K562 (cell line): ENCODE results near the gene EIF4E2. TPM values are rescaled to one million over a fixed set of nuclear protein-coding genes. Genes with fewer than 3 reads are reported as not detected.
A peak's percentile ranks its signal among the peaks of the same experiment; 100 is the strongest.

Experiments used
- ATAC-seq: fragments of 200-7000 bp; cut with Tn5 transposase; 3 replicates; pipeline ENCODE4 v1.9.1; 2020; ENCODE audit warnings: moderate library complexity
- BruUV-seq: library from RNA; stranded (reverse); fragments of 400-500 nt; replicated peaks from 2 replicates; lab custom pipeline; 2021; lab: Mats Ljungman, UMichigan
- CTCF ChIA-PET: fragments of 300-600 bp; formaldehyde crosslinking; extraction: SDS; loops from one replicate; lab custom pipeline; 2021; ENCODE audit warnings: low intra/inter-chr PET ratio; lab: Yijun Ruan, JAX
- POLR2A ChIA-PET: fragments of 300-600, 350-650 bp; sonication (Branson Sonifier 250); formaldehyde crosslinking; extraction: SDS; loops from one replicate; lab custom pipeline; 2021; ENCODE audit warnings: antibody characterized with exemption, inconsistent platforms; lab: Yijun Ruan, JAX
- DNase-seq, 4 experiments: peaks; one replicate each; pipeline versions ENCODE4 v3.0.0 to v3.0.0-alpha.2; 2011 to 2018; ENCODE audit warnings: low spot score in 3 of 4, mixed read lengths in 3 of 4; ENCODE audit errors: extremely low read depth in 1 of 4
- FAIRE-seq: peaks from 2 replicates; lab custom pipeline; 2011; peaks lifted over from hg19 to GRCh38; lab: Jason Lieb, UNC
- H2AFZ ChIP-seq: 2 replicates; pipeline ENCODE4 v1.6.0; 2011; ENCODE audit warnings: low read depth, low read length, control low read depth, inconsistent platforms
- H3K27ac ChIP-seq: fragments of 200-600 bp; 3 replicates; pipeline ENCODE4 v1.8.0; 2011; ENCODE audit warnings: low read depth, mild to moderate bottlenecking, control low read depth, inconsistent platforms, low read length, moderate library complexity, mixed read lengths; ENCODE audit errors: extremely low read depth
- H3K27me3 ChIP-seq, 2 experiments: fragments of 300-600 bp in 1 of 2; 2 replicates in 1 of 2; 3 replicates in 1 of 2; pipeline versions ENCODE4 v1.6.0 to v1.8.0; 2011; ENCODE audit warnings: inconsistent platforms in 2 of 2, low read length in 2 of 2, mild to moderate bottlenecking in 1 of 2, mixed read lengths in 1 of 2, moderate library complexity in 1 of 2; ENCODE audit not compliant: control insufficient read depth in 2 of 2, insufficient read depth in 2 of 2
- H3K36me3 ChIP-seq: fragments of 300-600 bp; 3 replicates; pipeline ENCODE4 v1.8.0; 2011; ENCODE audit warnings: mild to moderate bottlenecking, low read length, inconsistent platforms; ENCODE audit not compliant: control insufficient read depth, insufficient read depth
- H3K4me1 ChIP-seq, 2 experiments: fragments of 200-600 bp in 1 of 2; replicated peaks in 1 of 2; 2 replicates in 1 of 2; 3 replicates in 1 of 2; pipeline versions ENCODE4 v1.5.1 to v1.8.0; 2011; ENCODE audit warnings: inconsistent platforms in 2 of 2, low read length in 2 of 2, mild to moderate bottlenecking in 1 of 2, mixed read lengths in 1 of 2, moderate library complexity in 1 of 2; ENCODE audit not compliant: control insufficient read depth in 2 of 2, insufficient read depth in 2 of 2
- H3K4me2 ChIP-seq: 2 replicates; pipeline ENCODE4 v1.6.1; 2011; ENCODE audit warnings: low read length, control low read depth, inconsistent platforms, mixed read lengths; ENCODE audit not compliant: insufficient read depth
- H3K4me3 ChIP-seq: fragments of 200-600 bp; sonication (generic), shearing (Covaris generic); 2 replicates; pipeline ENCODE4 v1.5.1; 2016; ENCODE audit warnings: control low read depth, inconsistent platforms
- H3K79me2 ChIP-seq: fragments of 200-600 bp; 3 replicates; pipeline ENCODE4 v1.8.0; 2011; ENCODE audit warnings: low read length, inconsistent platforms; ENCODE audit not compliant: control insufficient read depth, insufficient read depth
- H3K9ac ChIP-seq, 2 experiments: 2 replicates each; pipeline versions ENCODE4 v1.6.0 to v1.6.1; 2011; ENCODE audit warnings: low read depth in 2 of 2, low read length in 2 of 2, control low read depth in 1 of 2, inconsistent platforms in 1 of 2, mild to moderate bottlenecking in 1 of 2, mixed read lengths in 1 of 2; ENCODE audit not compliant: insufficient read depth in 1 of 2
- H3K9me1 ChIP-seq: one replicate; pipeline ENCODE4 v1.6.0; 2011; ENCODE audit warnings: inconsistent platforms, mild to moderate bottlenecking, low read length, moderate library complexity; ENCODE audit not compliant: control insufficient read depth, insufficient read depth
- H3K9me3 ChIP-seq: replicated peaks from 2 replicates; pipeline ENCODE4 v1.5.1; 2011; ENCODE audit warnings: low read depth, low read length, inconsistent platforms; ENCODE audit not compliant: control insufficient read depth, insufficient read depth
- H4K20me1 ChIP-seq: replicated peaks from 2 replicates; pipeline ENCODE4 v1.6.1; 2011; ENCODE audit warnings: low read length, inconsistent platforms, mixed read lengths; ENCODE audit not compliant: control insufficient read depth, insufficient read depth
- ASH1L ChIP-seq: fragments of 450-650 bp; IDR thresholded peaks from 2 replicates; pipeline ENCODE4 v1.6.1; 2018; ENCODE audit warnings: borderline replicate concordance, mild to moderate bottlenecking, low read depth; ENCODE audit not compliant: partially characterized antibody
- CHAMP1 ChIP-seq: fragments of 450-650 bp; IDR thresholded peaks from 2 replicates; pipeline ENCODE4 v1.6.1; 2016; ENCODE audit warnings: mild to moderate bottlenecking
- CHD1 ChIP-seq: fragments of 200-600 bp; sonication (generic); IDR thresholded peaks from one replicate; pipeline ENCODE4 v1.6.1; 2012; ENCODE audit warnings: mild to moderate bottlenecking, moderate library complexity, low read length, inconsistent platforms
- GATA2 ChIP-seq: sonication (generic); formaldehyde crosslinking; IDR thresholded peaks from 2 replicates; pipeline ENCODE4 v1.4.0; 2020; ENCODE audit warnings: mild to moderate bottlenecking, missing genetic modification reagents
- MEIS2 ChIP-seq: fragments of 450-650 bp; IDR thresholded peaks from 2 replicates; pipeline ENCODE4 v1.6.1; 2014; ENCODE audit warnings: mild to moderate bottlenecking; ENCODE audit not compliant: partially characterized antibody
- NFIC ChIP-seq: fragments of 450-650 bp; IDR thresholded peaks from 2 replicates; pipeline ENCODE4 v1.6.1; 2017; ENCODE audit warnings: mild to moderate bottlenecking, inconsistent platforms
- NR2C2 ChIP-seq, 2 experiments: fragments of 200-800 bp in 1 of 2; sonication (Bioruptor generic) in 1 of 2; sonication (generic) in 1 of 2; formaldehyde crosslinking in 1 of 2; IDR thresholded peaks; 2 replicates each; pipeline versions ENCODE4 v1.6.1 to v1.8.0; 2016 to 2022; ENCODE audit warnings: mild to moderate bottlenecking in 1 of 2, missing compliant biosample characterization in 1 of 2, missing genetic modification characterization in 1 of 2, missing genetic modification reagents in 1 of 2
- PBX2 ChIP-seq, 2 experiments: IDR thresholded peaks in 1 of 2; conservative IDR thresholded peaks in 1 of 2; 2 replicates each; pipeline ENCODE4 v1.6.1; 2016; ENCODE audit warnings: low read depth in 2 of 2, mild to moderate bottlenecking in 1 of 2, missing compliant biosample characterization in 1 of 2, missing genetic modification characterization in 1 of 2, moderate library complexity in 1 of 2
- PKNOX1 ChIP-seq: fragments of 450-650 bp; IDR thresholded peaks from 2 replicates; pipeline ENCODE4 v1.6.1; 2016
- SETDB1 ChIP-seq: IDR thresholded peaks from one replicate; pipeline ENCODE4 v1.6.1; 2012; ENCODE audit warnings: low read length, control low read depth, inconsistent platforms
- XRCC3 ChIP-seq: fragments of 450-650 bp; IDR thresholded peaks from 2 replicates; pipeline ENCODE4 v1.6.1; 2017; ENCODE audit warnings: mild to moderate bottlenecking, moderate library complexity
- ZNF121 ChIP-seq: sonication (generic); formaldehyde crosslinking; conservative IDR thresholded peaks from 2 replicates; pipeline ENCODE4 v1.8.0; 2022; ENCODE audit warnings: missing genetic modification reagents
- ZNF146 ChIP-seq: IDR thresholded peaks from one replicate; pipeline ENCODE4 v1.6.1; 2018; ENCODE audit warnings: missing compliant biosample characterization; ENCODE audit not compliant: unreplicated experiment
- ZNF354B ChIP-seq: fragments of 250-450 bp; sonication (Bioruptor Pico); IDR thresholded peaks from 2 replicates; pipeline ENCODE4 v1.4.0; 2020
- ZNF444 ChIP-seq: fragments of 250-450 bp; sonication (Bioruptor Pico); IDR thresholded peaks from 2 replicates; pipeline ENCODE4 v1.4.0; 2020; ENCODE audit warnings: mild to moderate bottlenecking, moderate library complexity
- ZSCAN32 ChIP-seq: fragments of 450-650 bp; formaldehyde crosslinking; IDR thresholded peaks from 2 replicates; pipeline ENCODE4 v1.4.0; 2020; ENCODE audit warnings: mild to moderate bottlenecking, moderate library complexity
- WGBS: fragments of 100-300 bp; shearing (Covaris generic); methylation state at CpG from one replicate; pipeline ENCODE4 v1.1.6; 2016; ENCODE audit warnings: low coverage, mixed read lengths; ENCODE audit not compliant: insufficient coverage; ENCODE audit errors: missing lambda C conversion rate; 5-methylcytosine and 5-hydroxymethylcytosine counted together
- in situ Hi-C: fragments of 300-500 bp; cut with MboI; formaldehyde crosslinking; loops from 4 replicates; pipeline ENCODE4 v1.15.0; 2018; ENCODE audit warnings: inconsistent platforms, mixed read lengths
- intact Hi-C: fragments of 100-400 bp; cut with micrococcal nuclease; formaldehyde crosslinking; loops from 2 replicates; pipeline ENCODE4 v1.14.2; 2022
- polyA plus RNA-seq, 8 experiments: library from polyadenylated mRNA; depleted of rRNA in 4 of 8; stranded (reverse) in 5 of 8; unstranded in 3 of 8; fragments of >200 nt; fragmentation: Nextera tagmentation in 2 of 8; fragmentation: Illumina TruSeq in 1 of 8; extraction: Ambion mirVana in 2 of 8; extraction: Trizol in 1 of 8; gene quantifications; 2 replicates each; pipeline versions ENCODE4 v1.2.1 to v1.2.3, GENCODE V29; 2011 to 2014; ENCODE audit warnings: inconsistent platforms in 1 of 8, missing spikeins in 1 of 8
- total RNA-seq, 7 experiments: library from RNA; depleted of rRNA in 6 of 7; stranded (reverse); fragments of >200 nt in 6 of 7; fragmentation: Illumina TruSeq in 2 of 7; extraction: Trizol in 2 of 7; gene quantifications; 2 replicates each; pipeline versions ENCODE4 v1.2.1 to v1.2.3, GENCODE V29; 2011 to 2021; ENCODE audit warnings: low replicate concordance in 1 of 7

The EIF4E2 gene
- total and polyA plus RNA-seq, 9 of the 15 experiments (the other 6 are each of a cell fraction or from before 2014, with no cell fraction given) = 33.9 to 169 (median 77.5) TPM

GRCh38 chr2:232511336-232511890 lies 39.1 kb upstream of the EIF4E2 start:
- H3K27ac ChIP-seq = no peak overlapping the region
- intact Hi-C loops = no loop called here
- H3K36me3 ChIP-seq = no peaks in the 10 kb centered on the region
- H3K9me3 ChIP-seq = no peaks in the 10 kb centered on the region
- BruUV-seq = no TSS peak
- no peak overlapping the region for H2AFZ ChIP-seq
- H4K20me1 ChIP-seq = no peaks in the 10 kb centered on the region
- peaks cover 0 to 52% of the 10 kb centered on the region in 2 experiments; a peak in 2 of 5 replicates for H3K27me3 ChIP-seq
- no peaks in the 10 kb centered on the region for H3K9me1 ChIP-seq
- DNase-seq = no peak
- ATAC-seq = no peak
- in situ Hi-C loops = loop anchor here (10.0 kb wide), 1 partner anchor 607 kb away; no protein-coding TSS in a partner anchor
- no peak for TF ChIP-seq ZNF121 (CRISPR knock-in tag)
- no peak for TF ChIP-seq SETDB1
- TF ChIP-seq MEIS2 = peak; percentile 61
- TF ChIP-seq ASH1L = no peak
- no peak for TF ChIP-seq ZNF444 (CRISPR knock-in tag)
- no peak for TF ChIP-seq NR2C2 (CRISPR knock-in tag; IDR thresholded peaks at IDR 0.05)
- TF ChIP-seq NR2C2 (tag; IDR thresholded peaks at IDR 0.05) = no peak
- no peak for TF ChIP-seq PBX2 (CRISPR knock-in tag; IDR thresholded peaks at IDR 0.05; ENCODE audit: low read depth)
- peak; percentile 42; the same call in 1 of the 2 replicates for TF ChIP-seq PBX2 (tag; conservative IDR thresholded peaks at IDR 0.05; ENCODE audit: low read depth)
- TF ChIP-seq ZNF354B (CRISPR knock-in tag) = no peak
- no peak for TF ChIP-seq ZSCAN32 (CRISPR knock-in tag)
- TF ChIP-seq CHD1 = no peak
- peak; percentile 52 for TF ChIP-seq PKNOX1
- peak; percentile 60 for TF ChIP-seq NFIC
- no peak for TF ChIP-seq XRCC3
- TF ChIP-seq CHAMP1 = no peak
- TF ChIP-seq ZNF146 (CRISPR knock-in tag) = no peak
- TF ChIP-seq GATA2 (CRISPR knock-in tag) = no peak
- no peak for FAIRE-seq
- ChIA-PET CTCF (no interaction called here), POLR2A (no interaction called here)
- H3K4me1 ChIP-seq = no peaks in the 10 kb centered on the region
- H3K79me2 ChIP-seq = no peaks in the 10 kb centered on the region
- 1% methylated on average over 7 of the region's 11 CpGs for WGBS
- no peak overlapping the region for H3K4me3 ChIP-seq
- H3K9ac ChIP-seq = no peak overlapping the region
- no peak overlapping the region for H3K4me2 ChIP-seq
